Measurements from ENCODE around the gene PCBD1.
"Not testable (repeated sequence)": the region's sequence is repeated elsewhere in the genome, so short reads cannot be mapped to it uniquely, and the experiment has no call there.

Gene PCBD1

GRCh38 chr10:70887804-70888800 is at the start of gene PCBD1:
Gene PCBD1 (minus strand): TSS chr10:70888565. CDS start chr10:70888533, 32 bp downstream.
- peak; percentile 65 for DNase-seq (ENCODE audit: low read depth)

GRCh38 chr10:70937661-70938060 is 49.3 kb upstream of the PCBD1 start:
- DNase-seq (ENCODE audit: low read depth) = no peak

- DNase-seq (ENCODE audit: low read depth) = no peak
Observed at GRCh38 chr10:70936111-70936510, 47.7 kb upstream of the PCBD1 start.

DNA sequence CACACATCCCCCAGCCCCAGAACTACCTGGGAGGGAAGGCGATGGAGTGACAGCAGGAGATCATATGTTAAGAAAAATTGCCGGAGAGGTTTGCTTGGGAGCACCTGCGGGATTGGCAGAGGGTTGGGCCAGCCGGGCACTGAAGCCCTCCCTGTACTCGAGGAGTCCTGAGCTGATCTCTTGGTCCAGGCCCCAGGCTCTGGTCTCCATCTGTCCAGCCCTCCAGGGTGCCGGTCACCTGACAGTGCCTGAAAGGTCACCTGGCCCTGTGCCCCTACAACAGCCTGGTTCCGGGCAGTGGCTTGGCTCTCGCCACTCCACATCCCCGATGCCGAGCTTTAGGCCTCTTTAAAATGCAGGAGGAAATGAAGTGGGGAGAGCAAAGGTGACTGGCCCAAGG is 47.3 kb upstream of the PCBD1 start:
- DNase-seq (ENCODE audit: low read depth) = no peak

GRCh38 chr10:70935125-70935625 is 46.8 kb upstream of the PCBD1 start:
- DNase-seq (ENCODE audit: low read depth) = no peak

DNA sequence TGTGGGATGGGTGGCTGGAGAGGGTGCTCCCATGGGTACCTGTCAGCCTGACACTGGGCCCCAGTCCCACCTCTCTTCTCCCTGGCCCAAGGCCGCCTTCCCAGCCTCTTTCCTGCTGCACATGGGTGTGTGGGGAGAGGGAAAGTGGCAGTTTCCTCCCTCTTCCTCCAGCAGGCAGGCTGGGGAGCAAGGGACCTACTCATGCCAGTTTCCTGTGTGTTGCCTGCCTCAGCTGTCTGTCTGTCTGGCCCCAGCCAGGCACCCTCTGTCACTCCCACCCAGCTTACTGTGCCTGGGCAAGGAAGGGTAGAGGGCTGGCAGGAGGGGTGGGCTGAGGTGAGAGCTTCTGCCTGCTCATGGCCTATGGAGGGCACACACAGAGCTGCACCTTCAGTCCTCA is 46.3 kb upstream of the PCBD1 start:
- DNase-seq (ENCODE audit: low read depth) = no peak

DNA sequence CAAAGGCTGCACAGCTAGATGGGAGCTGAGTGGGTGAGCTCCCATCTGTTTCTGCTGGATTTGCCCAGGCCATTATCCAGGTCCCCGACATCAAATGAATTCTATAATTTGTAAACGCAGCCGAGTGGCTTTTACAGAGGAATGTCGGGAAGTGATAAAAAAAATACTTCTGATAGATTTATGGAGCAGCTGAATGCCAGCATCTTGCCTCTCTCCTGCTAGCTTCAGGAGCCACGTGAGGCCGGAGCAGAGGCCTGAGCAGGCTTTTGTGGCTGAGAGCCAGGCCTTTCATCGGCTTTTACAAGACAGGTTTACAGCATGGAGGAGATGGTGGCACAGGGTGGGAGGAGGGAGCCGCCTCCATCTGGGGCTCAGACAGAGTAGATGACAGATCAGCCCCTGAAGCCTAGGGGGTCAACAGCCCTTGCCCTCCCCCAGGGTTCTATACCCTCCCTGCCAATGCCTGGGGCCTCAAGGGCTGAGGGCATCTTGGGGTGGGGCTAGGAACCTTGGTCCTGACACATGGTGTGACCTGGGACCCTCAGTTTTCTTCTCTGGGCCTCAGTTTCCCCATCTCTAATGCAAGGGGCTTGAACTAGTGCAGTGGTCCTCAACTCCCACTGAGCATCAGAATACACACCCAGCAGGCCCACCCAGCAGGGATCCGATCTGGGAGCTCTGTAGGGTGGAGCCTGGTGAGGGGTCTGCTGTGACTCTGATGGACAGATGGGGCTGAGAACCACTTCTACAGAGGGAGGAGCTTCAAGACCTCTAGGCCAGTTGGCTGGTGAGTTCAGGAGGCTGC is 44.2 kb upstream of the PCBD1 start:
- no peak for DNase-seq (ENCODE audit: low read depth)

DNA sequence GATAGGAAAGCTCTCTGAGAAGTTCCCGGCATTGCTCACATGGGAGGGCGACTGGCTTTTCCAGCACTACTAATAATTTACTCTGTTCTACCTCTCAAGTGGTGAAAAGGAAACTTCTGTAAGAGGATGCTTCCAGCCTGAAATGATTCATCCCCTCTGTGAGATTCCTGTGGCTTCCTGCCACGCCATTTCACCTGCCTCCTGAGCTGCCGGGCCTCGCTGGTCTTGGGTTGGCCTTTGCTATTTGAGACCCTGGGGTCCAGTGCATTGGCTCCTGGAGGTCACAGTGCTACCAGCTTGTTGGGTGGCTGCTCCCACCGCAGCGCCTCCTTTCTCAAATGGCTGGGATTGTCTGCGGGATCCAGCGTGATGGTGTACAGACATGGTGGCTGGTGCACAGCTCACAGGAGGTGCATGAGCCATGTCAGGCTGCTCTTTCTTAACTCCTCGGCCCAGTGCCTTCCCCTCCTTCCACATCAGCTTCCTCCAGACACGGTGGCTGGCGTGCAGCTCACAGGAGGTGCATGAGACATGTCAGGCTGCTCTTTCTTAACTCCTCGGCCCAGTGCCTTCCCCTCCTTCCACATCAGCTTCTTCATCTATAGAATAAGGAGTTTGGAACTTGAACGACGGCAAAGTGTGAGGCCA is 42.9 kb upstream of the PCBD1 start:
- DNase-seq (ENCODE audit: low read depth) = no peak

DNA sequence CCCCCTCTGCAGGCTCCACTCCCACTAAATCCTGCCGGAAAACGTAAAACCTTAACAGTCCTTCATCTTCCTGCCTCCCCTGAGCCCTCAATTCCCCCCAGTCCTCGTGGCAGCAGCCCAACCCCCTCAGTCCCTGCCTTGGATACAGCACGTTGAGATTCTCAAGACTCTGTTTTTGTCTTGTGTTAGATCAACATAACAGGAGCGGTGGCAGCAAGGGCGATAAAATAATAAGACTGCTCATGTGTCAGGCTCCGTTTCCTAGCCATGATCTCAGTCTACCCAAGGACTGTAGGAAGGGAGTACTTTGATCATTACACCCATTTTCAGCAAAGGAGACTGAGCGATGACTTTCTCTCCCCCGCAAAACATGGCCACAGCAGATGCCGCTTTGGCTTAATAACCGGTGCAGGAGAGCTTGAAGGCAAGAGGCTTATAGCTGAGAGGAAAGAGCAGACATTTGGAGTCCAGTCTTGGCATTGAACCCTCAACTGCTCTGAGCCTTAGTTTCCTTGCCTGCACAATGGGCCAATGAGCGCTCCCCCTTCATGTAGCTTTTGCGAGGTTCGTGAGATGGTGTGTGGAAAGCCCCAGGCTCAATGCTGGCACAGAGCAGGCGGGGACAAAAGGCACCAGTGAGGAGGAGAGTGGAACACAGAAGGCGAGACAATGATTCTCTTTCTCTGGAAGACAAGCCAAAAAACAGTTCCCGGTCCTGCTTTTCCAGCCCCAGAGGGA is 42.1 kb upstream of the PCBD1 start:
- no peak for DNase-seq (ENCODE audit: low read depth)

DNA sequence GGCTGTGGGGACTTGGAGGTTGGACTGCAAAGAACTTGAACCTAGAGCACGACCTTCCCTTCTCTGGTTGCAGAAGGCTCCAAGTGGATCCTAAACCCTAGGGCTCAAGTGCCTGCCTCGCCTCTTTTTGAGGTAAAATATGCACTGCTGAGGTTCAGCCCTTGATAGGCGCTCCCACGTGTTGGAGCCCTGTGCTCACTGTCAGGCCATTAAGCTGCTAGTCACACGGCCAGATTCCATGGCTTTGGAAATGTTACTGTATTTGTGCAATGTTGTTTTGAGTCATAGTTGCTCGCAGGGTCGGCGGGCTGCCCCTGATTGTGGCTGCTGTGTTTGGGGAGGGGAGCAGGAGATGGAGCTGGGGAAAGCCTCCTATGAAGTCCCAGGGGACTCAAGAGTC is 39.8 kb upstream of the PCBD1 start:
- no peak for DNase-seq (ENCODE audit: low read depth)

GRCh38 chr10:70927189-70927943 is 39.0 kb upstream of the PCBD1 start:
- DNase-seq (ENCODE audit: low read depth) = no peak

DNA sequence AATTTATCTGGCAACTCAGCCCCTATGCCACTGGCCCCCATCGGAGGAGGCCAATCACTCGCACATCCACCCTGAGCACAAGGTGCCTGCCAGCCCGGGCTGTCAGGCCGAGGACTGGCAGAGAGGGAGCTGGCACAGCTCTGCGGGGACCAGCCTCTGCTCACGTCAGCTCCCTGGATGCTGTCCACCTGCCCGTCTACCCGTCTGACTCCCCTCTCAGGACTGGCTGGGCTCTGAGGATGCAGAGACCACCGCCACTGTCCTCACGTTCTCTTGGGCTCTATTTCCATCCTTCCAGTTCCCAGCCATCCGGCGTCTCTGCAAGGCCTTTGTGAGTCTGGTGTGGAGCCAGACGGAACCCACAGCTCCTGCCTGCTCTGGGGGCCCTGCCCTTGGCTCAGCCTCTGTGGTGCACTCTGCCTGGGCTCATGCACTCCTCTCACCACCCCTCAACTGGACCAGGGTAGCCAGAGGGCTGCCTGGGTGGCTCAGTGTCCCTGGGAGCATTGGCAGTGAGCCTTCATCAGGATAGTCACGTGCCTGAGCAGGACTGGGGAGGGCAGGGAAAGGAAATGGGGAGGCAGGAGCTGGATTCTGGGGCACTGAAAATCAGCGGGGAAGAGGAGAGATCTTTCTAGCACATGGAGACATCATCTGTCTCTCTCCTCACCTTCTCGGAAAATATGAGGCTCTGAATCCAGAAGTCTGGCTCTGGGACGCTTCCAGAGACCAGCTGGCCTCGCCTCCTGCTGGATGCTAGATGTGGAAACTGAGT is 38.0 kb upstream of the PCBD1 start:
- no peak for DNase-seq (ENCODE audit: low read depth)

GRCh38 chr10:70925377-70926225 is 37.2 kb upstream of the PCBD1 start:
- DNase-seq (ENCODE audit: low read depth) = peak; percentile 29

DNA sequence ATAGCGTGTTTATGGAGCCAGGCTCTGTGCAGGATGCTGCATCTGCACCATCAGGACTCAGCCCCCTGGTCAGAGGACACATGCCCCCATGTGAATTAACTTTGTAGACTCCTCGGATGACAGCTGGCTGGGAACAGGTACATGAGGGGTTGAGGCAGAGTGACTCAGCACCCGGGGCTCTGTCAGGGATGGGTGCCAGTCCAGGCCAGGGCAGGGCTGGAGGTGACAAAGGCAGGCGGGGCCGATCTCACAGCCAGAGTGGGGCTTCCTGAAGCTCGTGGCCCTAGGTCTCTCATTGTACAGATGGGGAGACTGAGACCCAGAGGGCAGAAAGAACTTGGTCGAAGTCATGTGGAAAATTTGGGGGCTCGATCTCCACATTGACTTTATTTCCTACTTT is 35.3 kb upstream of the PCBD1 start:
- DNase-seq (ENCODE audit: low read depth) = no peak

GRCh38 chr10:70921285-70921684 is 32.9 kb upstream of the PCBD1 start:
- no peak for DNase-seq (ENCODE audit: low read depth)

GRCh38 chr10:70920519-70920918 is 32.2 kb upstream of the PCBD1 start:
- no peak for DNase-seq (ENCODE audit: low read depth)

- not testable (repeated sequence) for DNase-seq (ENCODE audit: low read depth)
Observed at GRCh38 chr10:70919906-70920305, 31.5 kb upstream of the PCBD1 start.

GRCh38 chr10:70918851-70919530 is 30.6 kb upstream of the PCBD1 start:
- no peak for DNase-seq (ENCODE audit: low read depth)

Measured in stimulated activated CD8-positive, alpha-beta memory T cell treated with anti-CD3 and anti-CD28 coated beads, Interleukin-4, amount 100 ng/mL, for 24 hours (primary cell).